ENCODE data around the gene MYL9.
A peak's percentile ranks its signal among the peaks of the same experiment; 100 is the strongest.

The MYL9 gene

DNA sequence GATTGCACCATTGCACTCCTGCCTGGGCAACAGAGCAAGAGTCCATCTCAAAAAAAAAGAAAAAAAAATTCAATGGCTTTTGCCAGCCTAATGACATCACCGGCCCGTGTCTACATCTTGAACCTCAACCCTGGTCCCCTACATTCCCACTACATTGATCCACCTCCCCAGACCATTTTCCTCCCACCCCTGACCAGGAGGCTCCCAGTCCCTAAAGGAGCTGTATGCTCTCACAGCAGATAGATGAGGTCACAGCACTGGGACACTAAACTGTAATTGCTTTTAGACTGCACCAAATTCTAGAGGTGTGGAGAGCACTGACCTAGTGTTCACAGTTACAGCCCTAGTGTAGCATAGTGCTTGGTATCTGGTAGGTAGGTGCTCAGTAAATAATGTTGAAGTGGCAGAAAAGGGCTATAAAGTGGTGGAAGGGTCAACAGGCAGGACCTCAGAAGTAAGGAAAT lies 42.7 kb downstream of the MYL9 start:
- DNase-seq, result no peak

DNA sequence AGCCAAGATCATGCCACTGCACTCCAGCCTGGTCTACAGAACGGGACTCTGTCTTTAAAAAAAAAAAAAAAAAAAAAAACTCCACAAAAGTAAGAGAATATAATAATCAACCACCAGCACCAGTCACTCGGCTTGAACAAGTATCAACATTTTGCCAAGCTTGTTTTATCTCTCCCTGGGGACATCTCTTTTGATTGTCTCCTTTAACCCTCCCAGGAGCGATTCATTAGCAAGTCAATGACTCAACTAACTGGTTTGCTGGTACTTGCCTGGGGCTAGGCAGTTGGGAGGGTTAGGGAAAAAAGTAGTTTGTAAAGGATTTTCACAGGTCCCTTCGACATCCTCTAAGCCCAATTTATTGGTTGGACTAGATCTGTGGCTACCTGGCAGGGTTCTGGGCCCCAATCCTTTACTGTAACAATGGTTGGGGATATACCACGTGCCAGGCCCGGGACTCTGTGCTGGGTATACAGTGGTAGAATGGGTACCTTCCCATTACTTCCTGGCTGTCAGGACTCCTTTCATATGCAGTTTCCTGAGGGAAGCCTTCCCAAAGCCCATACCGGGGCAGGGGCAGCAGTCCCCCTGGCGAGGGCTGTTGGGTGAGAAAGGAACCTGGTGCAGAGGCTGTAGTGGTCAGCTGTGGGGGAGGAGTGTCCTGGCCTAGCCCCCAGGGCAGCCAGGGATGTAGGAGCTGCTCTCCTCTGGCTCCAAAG lies 44.2 kb downstream of the MYL9 start:
- DNase-seq, result peak; percentile 38

DNA sequence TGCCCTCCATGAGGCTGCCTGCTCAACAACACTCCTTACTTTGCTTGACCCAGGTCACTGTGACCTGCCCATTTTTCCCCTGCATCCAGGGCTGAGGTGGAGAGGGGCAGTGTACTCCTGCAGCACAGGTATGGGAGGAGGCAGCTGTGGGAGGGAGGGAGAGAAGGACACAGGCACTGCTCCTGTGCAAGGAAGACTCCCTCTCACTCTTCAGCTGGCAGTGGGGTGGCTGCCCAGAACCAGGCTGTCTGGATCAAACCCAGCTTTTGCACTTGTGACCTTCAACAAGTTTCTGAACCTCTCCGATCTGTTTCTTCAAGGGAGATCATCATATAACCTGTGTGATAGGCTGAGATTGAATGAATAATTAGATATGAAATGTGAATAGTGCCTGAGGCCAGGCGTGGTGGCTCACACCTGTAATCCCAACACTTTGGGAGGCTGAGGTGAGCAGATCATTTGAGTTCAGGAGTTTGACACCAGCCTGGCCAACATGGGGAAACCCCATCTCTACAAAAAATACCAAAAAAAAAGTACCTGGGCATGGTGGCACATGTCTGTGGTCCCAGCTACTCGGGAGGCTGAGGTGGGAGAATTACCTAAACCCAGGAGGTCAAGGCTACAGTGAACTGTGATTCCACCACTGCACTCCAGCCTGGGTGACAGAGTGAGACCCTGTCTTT lies 46.2 kb downstream of the MYL9 start:
- DNase-seq, result no peak

DNA sequence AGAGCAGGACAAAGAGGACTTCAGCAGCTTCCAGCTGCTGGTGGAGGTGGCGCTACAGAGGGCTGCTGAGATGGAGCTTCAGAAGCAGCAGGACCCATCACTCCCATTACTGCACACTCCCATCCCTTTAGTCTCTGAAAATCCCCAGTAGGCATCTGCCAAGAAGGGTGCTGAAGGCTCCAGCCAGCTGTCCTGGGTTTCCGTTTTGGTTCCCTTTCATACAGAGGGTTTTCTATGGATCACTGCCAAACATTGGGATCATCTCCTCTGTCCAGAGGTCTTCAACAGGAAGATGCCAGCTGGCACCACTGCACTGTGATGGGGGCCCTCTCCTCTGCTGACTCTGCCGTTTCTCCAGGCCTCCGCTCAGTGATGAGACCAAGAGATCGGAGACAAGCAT lies 50.0 kb downstream of the MYL9 start:
- DNase-seq, result no peak

DNA sequence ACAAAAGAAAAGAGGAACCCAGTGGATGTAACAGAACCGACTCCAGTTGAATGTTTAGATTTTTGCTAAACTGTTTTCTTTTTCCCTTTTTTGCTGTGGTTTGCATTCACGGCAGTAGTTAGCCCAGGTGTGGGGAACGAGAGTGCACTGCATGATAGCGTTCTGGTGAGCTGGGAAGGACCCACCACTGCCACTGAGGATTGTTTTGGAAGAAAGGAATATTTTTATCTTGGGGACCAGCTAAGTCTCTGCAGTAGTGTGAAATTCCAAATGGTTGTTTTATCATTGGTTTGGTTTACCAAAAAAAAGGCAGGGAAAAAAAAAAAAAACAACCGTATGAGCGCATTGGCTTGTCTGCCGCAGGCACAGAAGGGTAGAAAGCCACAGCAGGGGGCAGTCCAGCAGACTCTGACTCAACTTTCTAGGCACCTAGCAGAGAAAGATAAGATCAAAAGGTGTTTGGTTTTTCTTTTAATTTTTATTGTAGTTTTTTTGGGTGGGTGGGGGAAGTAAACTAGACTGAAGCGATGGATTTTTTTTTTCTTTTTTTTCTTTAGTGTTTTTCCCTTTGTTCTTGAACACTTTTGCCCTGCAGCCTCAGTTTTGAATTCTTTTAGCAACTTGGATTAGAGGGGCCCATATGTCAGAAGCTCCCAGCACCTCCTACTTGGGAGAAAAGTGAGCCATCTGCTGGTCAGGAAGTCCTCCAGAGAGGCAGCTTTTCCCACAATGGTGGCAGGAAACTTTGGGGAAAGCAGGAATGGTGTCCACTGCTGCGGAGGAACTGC lies 50.7 kb downstream of the MYL9 start:
- DNase-seq, result peak; percentile 40

DNA sequence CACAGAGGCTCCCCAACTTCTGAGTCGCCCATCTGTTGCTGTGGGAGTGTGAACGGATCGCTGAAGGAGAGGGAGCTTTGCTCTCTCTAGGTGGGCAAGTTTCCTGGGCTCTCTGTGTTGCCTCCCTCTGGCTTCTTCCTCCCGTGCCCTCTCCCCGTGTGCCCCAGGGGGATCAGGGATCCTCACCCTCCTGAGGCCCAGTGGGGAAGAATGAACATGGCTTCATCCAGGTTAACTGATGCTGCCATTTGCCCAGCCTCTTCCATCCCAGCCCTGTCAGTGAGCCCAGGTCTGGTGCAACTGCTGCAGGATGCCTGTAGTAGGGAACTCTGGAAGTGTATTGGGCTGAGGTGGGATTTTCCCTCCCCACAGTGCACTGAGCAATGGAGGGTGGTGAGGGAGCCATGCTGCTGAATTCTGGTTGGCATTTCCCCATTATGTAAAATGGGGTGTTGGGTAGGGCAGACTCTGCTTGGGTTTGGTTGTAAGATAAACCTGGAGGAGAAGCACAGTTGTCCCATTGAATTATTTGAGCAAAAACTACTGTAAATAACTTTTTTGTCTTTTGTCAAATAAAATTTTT lies 52.1 kb downstream of the MYL9 start:
- DNase-seq, result no peak

DNA sequence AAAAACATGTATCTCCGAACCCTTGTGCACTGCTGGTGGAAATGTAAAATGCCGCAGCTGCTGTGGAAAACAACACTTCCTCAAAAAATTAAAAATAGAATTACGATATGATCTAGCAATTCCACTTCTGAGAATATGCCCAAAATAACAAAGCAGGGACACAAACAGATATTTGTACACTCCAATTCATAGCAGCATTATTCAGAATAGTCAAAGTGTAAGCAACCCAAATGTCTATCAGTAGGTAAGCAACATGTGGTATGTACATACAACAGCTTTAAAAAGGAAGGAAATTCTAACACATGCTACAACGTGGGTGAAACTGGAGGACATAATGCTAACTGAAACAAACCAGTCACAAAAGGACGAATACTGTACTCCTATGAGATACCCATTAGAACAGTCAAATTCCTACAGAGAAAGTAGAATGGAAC lies 58.6 kb downstream of the MYL9 start:
- no peak for DNase-seq

All from fibroblast of skin of abdomen (primary cell).